HepG2 (cell line): Measurements from ENCODE around the gene PRSS1. TPM values are rescaled to one million over a fixed set of nuclear protein-coding genes. Genes with fewer than 3 reads are reported as not detected.

ENCODE experiments used
- ATAC-seq: fragments of 200-7000 bp; cut with Tn5 transposase; 3 replicates; pipeline ENCODE4 v1.9.1; 2020; ENCODE audit warnings: mild to moderate bottlenecking, moderate library complexity
- BruUV-seq: library from RNA; stranded (reverse); fragments of 400-500 nt; replicated peaks from 2 replicates; lab custom pipeline; 2021; lab: Mats Ljungman, UMichigan
- CTCF ChIA-PET: fragments of 300-600 bp; formaldehyde crosslinking; extraction: SDS; loops from one replicate; lab custom pipeline; 2021; ENCODE audit warnings: low total read pairs, inconsistent platforms, low intra/inter-chr PET ratio; lab: Yijun Ruan, JAX
- POLR2A ChIA-PET: fragments of 350-600 bp; sonication (Branson Sonifier 250); formaldehyde crosslinking; loops from one replicate; lab custom pipeline; 2020; ENCODE audit warnings: antibody characterized with exemption, inconsistent platforms; lab: Yijun Ruan, JAX
- DNase-seq: peaks from one replicate; pipeline ENCODE4 v3.0.0-alpha.2; 2015; ENCODE audit warnings: low spot score
- FAIRE-seq: peaks from 3 replicates; lab custom pipeline; 2011; peaks lifted over from hg19 to GRCh38; lab: Jason Lieb, UNC
- H2AFZ ChIP-seq: one replicate; pipeline ENCODE4 v1.6.1; 2011; ENCODE audit warnings: low read length, inconsistent platforms
- H3K27ac ChIP-seq: fragments of 300-600 bp; 3 replicates; pipeline ENCODE4 v1.8.0; 2011; ENCODE audit warnings: mixed run types, mild to moderate bottlenecking, mixed read lengths, low read length, inconsistent platforms; ENCODE audit not compliant: insufficient read depth; ENCODE audit errors: extremely low read length
- H3K27me3 ChIP-seq, 2 experiments: fragments of 200-600 bp in 1 of 2; 2 replicates in 1 of 2; 3 replicates in 1 of 2; pipeline versions ENCODE4 v1.6.0 to v1.8.0; 2011; ENCODE audit warnings: low read length in 2 of 2, mild to moderate bottlenecking in 2 of 2, moderate library complexity in 2 of 2, inconsistent platforms in 1 of 2; ENCODE audit not compliant: insufficient read depth in 2 of 2, control insufficient read depth in 1 of 2
- H3K36me3 ChIP-seq, 2 experiments: fragments of 200-600 bp in 1 of 2; replicated peaks in 1 of 2; 2 replicates in 1 of 2; 3 replicates in 1 of 2; pipeline versions ENCODE4 v1.5.1 to v1.8.0; 2011; ENCODE audit warnings: low read length in 2 of 2, inconsistent platforms in 1 of 2; ENCODE audit not compliant: insufficient read depth in 2 of 2, control insufficient read depth in 1 of 2
- H3K4me1 ChIP-seq: 2 replicates; pipeline ENCODE4 v1.5.1; 2012; ENCODE audit warnings: low read length, inconsistent platforms; ENCODE audit not compliant: insufficient read depth
- H3K4me2 ChIP-seq: 2 replicates; pipeline ENCODE4 v1.6.0; 2011; ENCODE audit warnings: low read depth, low read length, inconsistent platforms
- H3K4me3 ChIP-seq, 3 experiments: fragments of 200-600 bp in 1 of 3; sonication (generic), shearing (Covaris generic) in 1 of 3; replicated peaks in 1 of 3; 2 replicates each; pipeline ENCODE4 v1.5.1; 2011 to 2016; ENCODE audit warnings: low read length in 3 of 3, inconsistent platforms in 2 of 3, low read depth in 2 of 3, mild to moderate bottlenecking in 2 of 3, control low read depth in 1 of 3, mixed read lengths in 1 of 3; ENCODE audit not compliant: insufficient read depth in 1 of 3
- H3K79me2 ChIP-seq: one replicate; pipeline ENCODE4 v1.6.1; 2011; ENCODE audit warnings: low read length, inconsistent platforms; ENCODE audit not compliant: insufficient read depth
- H3K9ac ChIP-seq: 2 replicates; pipeline ENCODE4 v1.6.0; 2011; ENCODE audit warnings: mild to moderate bottlenecking, low read depth, low read length, inconsistent platforms; ENCODE audit not compliant: insufficient read depth
- H3K9me3 ChIP-seq: 2 replicates; pipeline ENCODE4 v1.5.1; 2012; ENCODE audit warnings: mild to moderate bottlenecking, low read length
- H4K20me1 ChIP-seq: 2 replicates; pipeline ENCODE4 v1.6.0; 2011; ENCODE audit warnings: inconsistent platforms, mild to moderate bottlenecking, low read length, moderate library complexity; ENCODE audit not compliant: insufficient read depth
- CEBPB ChIP-seq: IDR thresholded peaks from 2 replicates; pipeline ENCODE4 v1.6.1; 2011; ENCODE audit warnings: low read depth, low read length, improper control_type of control experiment, borderline replicate concordance
- EHMT2 ChIP-seq: fragments of 200-600 bp; sonication (generic); IDR thresholded peaks from 2 replicates; pipeline ENCODE4 v1.7.0; 2017; ENCODE audit warnings: antibody characterized with exemption, low read depth, low read length, borderline replicate concordance
- HNF1B ChIP-seq: sonication (generic); formaldehyde crosslinking; IDR thresholded peaks from 2 replicates; pipeline ENCODE4 v1.5.1; 2020; ENCODE audit warnings: mild to moderate bottlenecking, moderate library complexity, missing genetic modification reagents
- HNRNPK ChIP-seq: fragments of 200-400 bp; formaldehyde crosslinking; IDR thresholded peaks from 2 replicates; pipeline ENCODE4 v1.6.1; 2018; ENCODE audit warnings: low read length, low read depth, moderate library complexity, mild to moderate bottlenecking; ENCODE audit not compliant: poor library complexity, severe bottlenecking
- NCOA5 ChIP-seq: sonication (generic); formaldehyde crosslinking; IDR thresholded peaks from 2 replicates; pipeline ENCODE4 v1.4.0; 2020; ENCODE audit warnings: missing genetic modification reagents
- TGIF2 ChIP-seq: IDR thresholded peaks from 2 replicates; pipeline ENCODE4 v1.6.1; 2016; ENCODE audit warnings: control low read depth, missing compliant biosample characterization
- TRAFD1 ChIP-seq: sonication (generic); formaldehyde crosslinking; IDR thresholded peaks from 2 replicates; pipeline ENCODE4 v1.5.1; 2020; ENCODE audit warnings: missing genetic modification reagents, mild to moderate bottlenecking, borderline replicate concordance
- ZBTB7A ChIP-seq: sonication (generic); formaldehyde crosslinking; IDR thresholded peaks from 2 replicates; pipeline ENCODE4 v1.8.0; 2022; ENCODE audit warnings: mild to moderate bottlenecking, missing genetic modification reagents
- ZNF142 ChIP-seq: sonication (generic); formaldehyde crosslinking; IDR thresholded peaks from 2 replicates; pipeline ENCODE4 v1.4.0; 2020; ENCODE audit warnings: missing genetic modification reagents
- ZNF24 ChIP-seq: fragments of 450-650 bp; IDR thresholded peaks from 2 replicates; pipeline ENCODE4 v1.6.1; 2017; ENCODE audit warnings: antibody characterized with exemption, mild to moderate bottlenecking
- ZNF597 ChIP-seq: sonication (generic); formaldehyde crosslinking; IDR thresholded peaks from 2 replicates; pipeline ENCODE4 v1.5.0; 2020; ENCODE audit warnings: missing genetic modification reagents
- WGBS: methylation state at CpG from one replicate; pipeline ENCODE4 v1.1.6; 2017; ENCODE audit warnings: low lambda C conversion rate; 5-methylcytosine and 5-hydroxymethylcytosine counted together
- in situ Hi-C: cut with HindIII; loops from 2 replicates; pipeline ENCODE4 v1.10.0; 2017; ENCODE audit warnings: low pct_unique_long_range_greater_than_20kb; ENCODE audit not compliant: extremely low pct_ligation_motif_present
- intact Hi-C: fragments of 100-400 bp; cut with micrococcal nuclease; formaldehyde crosslinking; loops from one replicate; pipeline ENCODE4 v1.10.0; 2022; ENCODE audit not compliant: unreplicated experiment
- polyA plus RNA-seq, 8 experiments: library from polyadenylated mRNA; depleted of rRNA in 3 of 8; stranded (reverse) in 7 of 8; unstranded in 1 of 8; fragments of >200 nt; fragmentation: Illumina TruSeq in 4 of 8; extraction: Trizol in 4 of 8; gene quantifications; 2 replicates each; pipeline versions ENCODE4 v1.2.1 to v1.2.3, GENCODE V29; 2011 to 2016; ENCODE audit warnings: low read depth in 4 of 8, missing spikeins in 1 of 8, mixed read lengths in 1 of 8; ENCODE audit not compliant: insufficient read depth in 1 of 8
- total RNA-seq, 5 experiments: library from RNA; depleted of rRNA; stranded (reverse); fragments of >200 nt; fragmentation: Illumina TruSeq; extraction: Trizol; gene quantifications; 2 replicates each; pipeline ENCODE4 v1.2.3, GENCODE V29; 2016; ENCODE audit warnings: low read depth in 1 of 5
- TF ChIP-seq, protein P1 (sequence below): sonication (generic); formaldehyde crosslinking; IDR thresholded peaks from 2 replicates; pipeline ENCODE4 v1.8.1; 2023; ENCODE audit warnings: mild to moderate bottlenecking, moderate library complexity, missing genetic modification reagents

The PRSS1 gene
- total and polyA plus RNA-seq, 2 of the 13 experiments (the other 11 are each of a cell fraction or from before 2014, with no cell fraction given): not detected

DNA sequence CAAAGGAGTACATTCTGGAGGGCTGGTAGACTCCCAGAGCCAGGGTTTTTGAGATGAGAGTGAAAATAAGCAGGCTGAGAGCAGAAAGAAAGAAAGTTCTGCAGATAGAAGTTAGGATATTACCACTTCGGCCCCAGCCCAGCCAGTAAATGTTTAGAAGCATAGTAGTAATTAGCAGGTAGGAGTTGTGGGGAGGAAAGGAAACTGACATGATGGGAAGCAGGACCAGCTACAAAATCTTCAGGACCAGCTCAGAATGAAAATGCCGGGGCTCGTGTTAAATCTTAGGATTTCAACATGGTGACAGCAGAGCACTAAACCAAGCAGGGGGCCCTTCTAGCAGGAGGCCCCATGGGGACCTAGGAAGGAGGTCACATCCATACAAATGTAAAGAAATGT lies 50.2 kb downstream of the PRSS1 start:
- peaks cover 6 to 52% of the 10 kb centered on the region in 2 experiments; a peak in 3 of 5 replicates for H3K27me3 ChIP-seq
- no TSS peak for BruUV-seq
- no peak for TF ChIP-seq HNF1B (CRISPR knock-in tag)
- TF ChIP-seq ZNF142 (CRISPR knock-in tag): no peak
- no peak for TF ChIP-seq ZNF24
- no peak for TF ChIP-seq ZNF597 (CRISPR knock-in tag)
- no peak for TF ChIP-seq ZBTB7A (CRISPR knock-in tag)
- TF ChIP-seq NCOA5 (CRISPR knock-in tag): no peak
- TF ChIP-seq CEBPB: no peak
- no peak for TF ChIP-seq HNRNPK
- TF ChIP-seq, protein P1, sequence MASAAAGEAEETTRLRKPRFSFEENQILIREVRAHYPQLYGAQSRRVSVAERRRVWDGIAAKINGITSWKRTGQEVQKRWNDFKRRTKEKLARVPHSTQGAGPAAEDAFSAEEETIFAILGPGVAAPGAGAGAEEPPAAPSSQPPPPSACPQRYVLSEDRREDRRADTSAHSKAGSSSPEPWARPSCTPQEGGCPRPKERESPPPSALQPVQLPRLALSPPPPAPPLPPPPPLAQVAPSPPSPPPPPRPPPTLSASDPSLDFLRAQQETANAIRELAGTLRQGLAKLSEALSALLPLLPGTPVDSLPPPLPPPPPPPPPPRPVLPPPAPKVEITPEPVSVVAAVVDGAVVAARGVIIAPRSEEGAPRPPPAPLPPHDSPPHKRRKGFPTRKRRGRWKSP (CRISPR knock-in tag): no peak
- TF ChIP-seq EHMT2: no peak
- no peak for TF ChIP-seq TGIF2 (CRISPR knock-in tag)
- no peak for TF ChIP-seq TRAFD1 (CRISPR knock-in tag)

More for the DNA sequence above, 50.2 kb downstream of the PRSS1 start:
- no peak for FAIRE-seq
- no peaks in the 10 kb centered on the region for H3K79me2 ChIP-seq
- no peak overlapping the region for H3K27ac ChIP-seq
- CTCF ChIA-PET: no interaction called here
- no peaks in the 10 kb centered on the region for H3K4me1 ChIP-seq
- in situ Hi-C loops (no loop called here), intact Hi-C loops (no loop called here)
- H3K4me2 ChIP-seq: no peak overlapping the region
- no peaks in the 10 kb centered on the region for H3K36me3 ChIP-seq
- DNase-seq: no peak
- 20% methylated on average over 3 of the region's 3 CpGs for WGBS
- no peak overlapping the region for H3K4me3 ChIP-seq
- H3K9ac ChIP-seq: no peak overlapping the region
- no peaks in the 10 kb centered on the region for H3K9me3 ChIP-seq
- H4K20me1 ChIP-seq: no peaks in the 10 kb centered on the region
- no peak overlapping the region for H2AFZ ChIP-seq
- POLR2A ChIA-PET: no interaction called here
- no peak for ATAC-seq
